ENCODE data around the gene EXOC2.
A peak's percentile ranks its signal among the peaks of the same experiment; 100 is the strongest.

Gene EXOC2, protein sequence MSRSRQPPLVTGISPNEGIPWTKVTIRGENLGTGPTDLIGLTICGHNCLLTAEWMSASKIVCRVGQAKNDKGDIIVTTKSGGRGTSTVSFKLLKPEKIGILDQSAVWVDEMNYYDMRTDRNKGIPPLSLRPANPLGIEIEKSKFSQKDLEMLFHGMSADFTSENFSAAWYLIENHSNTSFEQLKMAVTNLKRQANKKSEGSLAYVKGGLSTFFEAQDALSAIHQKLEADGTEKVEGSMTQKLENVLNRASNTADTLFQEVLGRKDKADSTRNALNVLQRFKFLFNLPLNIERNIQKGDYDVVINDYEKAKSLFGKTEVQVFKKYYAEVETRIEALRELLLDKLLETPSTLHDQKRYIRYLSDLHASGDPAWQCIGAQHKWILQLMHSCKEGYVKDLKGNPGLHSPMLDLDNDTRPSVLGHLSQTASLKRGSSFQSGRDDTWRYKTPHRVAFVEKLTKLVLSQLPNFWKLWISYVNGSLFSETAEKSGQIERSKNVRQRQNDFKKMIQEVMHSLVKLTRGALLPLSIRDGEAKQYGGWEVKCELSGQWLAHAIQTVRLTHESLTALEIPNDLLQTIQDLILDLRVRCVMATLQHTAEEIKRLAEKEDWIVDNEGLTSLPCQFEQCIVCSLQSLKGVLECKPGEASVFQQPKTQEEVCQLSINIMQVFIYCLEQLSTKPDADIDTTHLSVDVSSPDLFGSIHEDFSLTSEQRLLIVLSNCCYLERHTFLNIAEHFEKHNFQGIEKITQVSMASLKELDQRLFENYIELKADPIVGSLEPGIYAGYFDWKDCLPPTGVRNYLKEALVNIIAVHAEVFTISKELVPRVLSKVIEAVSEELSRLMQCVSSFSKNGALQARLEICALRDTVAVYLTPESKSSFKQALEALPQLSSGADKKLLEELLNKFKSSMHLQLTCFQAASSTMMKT

DNA sequence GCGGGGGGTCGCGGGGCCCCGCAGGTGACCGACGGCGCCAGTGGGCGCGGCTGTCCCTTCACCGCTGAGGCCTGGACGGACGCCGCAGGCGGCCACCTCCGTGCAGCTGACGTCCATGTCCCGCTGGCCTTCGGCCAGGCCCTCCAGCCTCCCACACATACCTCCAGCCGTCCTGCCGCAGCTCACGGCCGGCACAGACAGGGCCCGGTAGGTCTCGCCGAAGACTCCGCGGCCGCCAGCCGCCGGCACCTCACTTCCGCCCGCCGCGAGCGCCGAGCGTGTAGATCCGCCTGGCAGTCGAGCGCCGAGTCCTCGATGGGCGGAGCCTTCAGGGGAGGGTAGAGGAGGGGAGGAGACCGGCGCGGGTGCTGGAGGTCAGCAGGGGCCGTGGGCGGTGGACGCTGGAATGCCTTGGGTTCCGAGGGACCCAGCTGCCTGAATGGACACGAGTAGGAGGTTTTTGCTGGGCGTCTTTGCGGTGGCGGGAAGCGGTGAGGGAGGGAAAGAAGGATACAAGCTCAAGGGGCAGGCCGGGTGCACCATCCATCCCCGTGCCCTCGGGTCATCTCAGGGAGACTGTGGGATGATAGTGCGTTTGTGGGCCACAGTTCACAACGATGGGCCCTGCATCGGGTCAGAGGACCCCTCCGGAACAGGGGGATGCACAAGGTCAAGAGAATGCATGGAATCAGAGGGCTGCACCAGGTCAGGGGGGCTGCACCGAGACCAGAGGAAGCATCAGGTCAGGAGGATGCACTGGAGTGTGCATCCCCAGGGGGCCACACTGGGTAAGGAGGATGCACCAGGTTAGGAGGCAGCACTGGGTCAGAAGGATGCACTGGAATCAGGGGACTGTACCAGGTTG, at the start of gene EXOC2:
EXOC2 (minus strand) TSS at position 282 of the 865 bp plus-strand sequence. CDS start 55,321 bp downstream, outside the sequence.
- DNase-seq (ENCODE audit: low spot score in 2 of 2): peak; percentile 71
- Mint-ChIP-seq H3K36me3 (ENCODE audit: insufficient read depth) (peaks cover 1% of the 10 kb centered on the region), H3K9me3 (no peaks in the 10 kb centered on the region), H3K27ac (ENCODE audit: low read depth) (peak within 1 kb of the TSS; percentile 85), H3K4me3 (peak within 1 kb of the TSS; percentile 90), H3K27me3 (no peaks in the 10 kb centered on the region), H3K4me1 (peaks cover 32% of the 10 kb centered on the region)
- peak; percentile 82 for ATAC-seq (replicated peaks; ENCODE audit: extremely low read depth, poor library complexity, severe bottlenecking)

DNA sequence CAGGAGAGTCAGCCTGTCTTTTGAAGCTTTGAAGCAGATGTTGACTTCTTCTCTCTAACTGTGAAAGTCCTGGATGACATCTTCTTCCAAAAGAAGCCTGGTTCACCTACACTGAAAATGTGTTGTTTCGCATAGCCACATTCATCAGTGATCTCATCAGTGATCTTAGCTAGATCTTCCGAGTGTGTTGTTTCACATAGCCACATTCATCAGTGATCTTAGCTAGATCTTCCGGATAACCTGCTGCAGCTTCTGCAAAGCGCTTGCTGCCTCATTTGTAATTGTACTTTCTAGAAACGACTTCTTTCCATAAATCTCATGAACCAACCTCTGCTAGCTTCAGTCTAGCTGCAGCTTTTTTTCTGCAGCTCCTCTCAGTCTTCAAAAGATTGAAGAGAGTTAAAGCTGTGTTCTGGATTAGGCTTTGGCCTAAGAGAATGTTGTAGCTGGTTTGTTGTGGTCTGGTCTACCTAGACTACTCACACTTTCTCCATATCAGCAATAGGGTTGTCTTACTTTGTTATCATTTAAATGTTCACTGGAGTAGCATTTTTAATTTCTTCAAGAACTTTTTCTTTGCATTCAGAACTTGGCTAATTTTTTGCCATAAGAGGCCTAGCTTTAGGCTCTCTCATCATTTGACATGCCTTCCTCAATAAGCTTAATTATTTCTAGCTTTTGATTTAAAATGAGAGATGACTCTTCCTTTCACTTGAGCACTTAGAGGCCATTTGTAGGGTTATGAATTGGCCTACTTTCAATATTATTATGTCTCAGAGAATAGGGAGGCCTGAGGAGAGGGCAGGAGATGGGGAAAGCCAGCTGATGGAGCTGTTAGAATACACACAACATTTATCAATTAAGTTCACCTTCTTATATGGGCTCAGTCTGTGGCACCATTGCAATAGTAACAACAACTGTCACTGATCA, 48.7 kb upstream of the EXOC2 start:
- H3K9me3 Mint-ChIP-seq: no peaks in the 10 kb centered on the region
- H3K4me3 Mint-ChIP-seq: no peak overlapping the region
- H3K36me3 Mint-ChIP-seq (ENCODE audit: insufficient read depth): no peaks in the 10 kb centered on the region
- DNase-seq (ENCODE audit: low spot score in 2 of 2): no peak
- H3K27me3 Mint-ChIP-seq: peaks cover 19% of the 10 kb centered on the region
- H3K4me1 Mint-ChIP-seq: no peaks in the 10 kb centered on the region
- ATAC-seq (replicated peaks; ENCODE audit: extremely low read depth, poor library complexity, severe bottlenecking): no peak
- no peak overlapping the region for H3K27ac Mint-ChIP-seq (ENCODE audit: low read depth)

DNA sequence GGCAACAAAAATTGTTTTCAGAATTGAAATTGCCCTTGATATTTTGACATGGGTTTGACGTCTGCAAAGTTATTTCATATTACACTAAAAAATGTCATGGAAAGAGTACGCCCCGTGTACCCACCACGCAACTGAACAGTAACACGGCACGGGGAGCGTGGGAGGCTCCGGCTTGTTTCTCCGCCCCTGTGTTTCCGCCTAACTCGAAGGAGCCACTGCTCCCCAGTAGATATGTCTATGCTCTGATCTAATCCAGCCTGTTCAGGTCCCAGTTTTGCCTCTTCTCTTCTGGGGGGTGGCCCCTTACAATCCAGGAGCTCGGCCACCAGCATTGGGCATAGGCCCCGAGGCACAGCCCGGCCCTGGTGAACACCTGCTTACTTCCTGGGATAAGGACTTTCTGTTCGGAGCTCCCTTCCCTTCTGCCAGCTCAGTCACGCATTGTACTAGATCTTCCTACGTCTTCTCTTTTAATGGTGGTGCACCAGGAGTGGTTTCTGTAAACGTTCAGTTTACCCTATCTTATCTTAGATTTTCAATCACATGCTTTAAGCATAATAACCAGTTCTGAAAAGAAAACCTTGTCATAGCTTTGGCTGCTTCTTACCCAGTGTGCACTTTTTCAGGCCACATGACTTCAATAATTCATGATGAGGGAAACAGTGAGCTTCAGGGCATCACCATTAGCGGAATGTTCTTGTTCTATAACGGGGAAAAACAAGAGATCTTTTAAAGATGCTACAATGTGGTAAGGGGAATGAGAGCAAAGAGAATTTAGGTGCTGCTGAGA, 43.9 kb upstream of the EXOC2 start:
- Mint-ChIP-seq H3K4me3 (no peak overlapping the region), H3K27me3 (peaks cover 24% of the 10 kb centered on the region), H3K9me3 (no peaks in the 10 kb centered on the region), H3K27ac (ENCODE audit: low read depth) (no peak overlapping the region), H3K4me1 (no peaks in the 10 kb centered on the region), H3K36me3 (ENCODE audit: insufficient read depth) (no peaks in the 10 kb centered on the region)
- ATAC-seq (replicated peaks; ENCODE audit: extremely low read depth, poor library complexity, severe bottlenecking) (no peak), DNase-seq (ENCODE audit: low spot score in 2 of 2) (no peak)

DNA sequence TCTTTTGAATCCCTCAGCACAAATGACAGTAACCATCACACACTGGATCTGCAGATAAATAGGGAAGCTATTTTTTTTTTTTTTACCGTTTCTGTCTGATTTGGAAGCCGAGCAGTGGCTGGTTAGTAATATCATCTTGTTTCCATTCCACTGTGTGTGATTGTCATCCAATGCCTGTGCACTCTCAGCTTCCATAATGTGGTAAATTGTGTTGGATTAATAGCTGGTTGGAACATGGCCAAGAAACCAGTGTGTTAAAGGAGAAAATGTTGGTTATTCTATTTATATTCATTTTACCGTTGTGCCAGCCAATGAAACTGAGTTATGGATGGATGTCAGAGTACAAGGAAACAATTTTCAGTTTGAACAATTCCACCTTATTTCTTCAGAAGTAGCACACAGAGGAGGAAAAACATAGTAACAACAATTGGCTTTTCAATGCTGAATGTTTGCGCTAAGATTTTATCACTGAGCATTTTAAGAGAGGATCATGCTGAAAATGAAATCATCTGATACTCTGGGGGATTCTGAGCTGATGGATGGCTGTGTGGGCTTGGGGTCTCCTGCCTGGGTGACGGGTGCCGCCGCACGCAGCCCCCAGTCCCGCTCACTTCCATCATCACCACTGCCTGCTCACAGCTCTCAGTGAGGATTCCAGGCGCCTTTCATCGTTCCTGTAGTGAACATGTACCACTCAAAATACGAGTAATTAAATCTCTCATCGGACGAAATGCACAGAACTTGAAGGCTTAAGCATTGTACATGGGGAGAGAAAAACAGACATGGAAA, 40.7 kb upstream of the EXOC2 start:
- no peaks in the 10 kb centered on the region for H3K9me3 Mint-ChIP-seq
- H3K4me1 Mint-ChIP-seq: no peaks in the 10 kb centered on the region
- ATAC-seq (replicated peaks; ENCODE audit: extremely low read depth, poor library complexity, severe bottlenecking): no peak
- no peak for DNase-seq (ENCODE audit: low spot score in 2 of 2)
- peaks cover 41% of the 10 kb centered on the region for H3K27me3 Mint-ChIP-seq
- H3K4me3 Mint-ChIP-seq: no peak overlapping the region
- no peaks in the 10 kb centered on the region for H3K36me3 Mint-ChIP-seq (ENCODE audit: insufficient read depth)
- no peak overlapping the region for H3K27ac Mint-ChIP-seq (ENCODE audit: low read depth)

DNA sequence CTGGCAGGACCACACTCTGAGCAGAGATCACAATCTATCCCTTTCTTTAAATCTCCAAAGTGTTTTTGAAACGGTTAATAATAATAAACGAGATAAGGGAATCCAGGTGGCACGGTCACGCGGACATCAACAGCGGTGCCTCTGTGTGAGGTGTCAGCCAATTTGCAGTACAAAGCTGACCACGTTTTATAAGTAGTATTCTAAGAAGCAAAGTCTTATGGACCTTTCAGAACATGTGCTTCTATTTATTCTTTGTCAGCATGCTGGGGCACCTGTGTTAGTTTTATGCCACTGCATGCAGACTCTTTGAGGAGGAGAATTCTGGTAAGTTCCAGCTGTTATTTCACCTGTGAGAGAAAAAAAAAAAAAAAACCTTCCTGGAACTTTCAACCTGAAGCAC, 39.0 kb upstream of the EXOC2 start:
- no peak overlapping the region for H3K4me3 Mint-ChIP-seq
- H3K27ac Mint-ChIP-seq (ENCODE audit: low read depth): no peak overlapping the region
- H3K36me3 Mint-ChIP-seq (ENCODE audit: insufficient read depth): no peaks in the 10 kb centered on the region
- H3K9me3 Mint-ChIP-seq: no peaks in the 10 kb centered on the region
- DNase-seq (ENCODE audit: low spot score in 2 of 2): no peak
- no peak for ATAC-seq (replicated peaks; ENCODE audit: extremely low read depth, poor library complexity, severe bottlenecking)
- H3K4me1 Mint-ChIP-seq: no peaks in the 10 kb centered on the region
- peaks cover 43% of the 10 kb centered on the region for H3K27me3 Mint-ChIP-seq

DNA sequence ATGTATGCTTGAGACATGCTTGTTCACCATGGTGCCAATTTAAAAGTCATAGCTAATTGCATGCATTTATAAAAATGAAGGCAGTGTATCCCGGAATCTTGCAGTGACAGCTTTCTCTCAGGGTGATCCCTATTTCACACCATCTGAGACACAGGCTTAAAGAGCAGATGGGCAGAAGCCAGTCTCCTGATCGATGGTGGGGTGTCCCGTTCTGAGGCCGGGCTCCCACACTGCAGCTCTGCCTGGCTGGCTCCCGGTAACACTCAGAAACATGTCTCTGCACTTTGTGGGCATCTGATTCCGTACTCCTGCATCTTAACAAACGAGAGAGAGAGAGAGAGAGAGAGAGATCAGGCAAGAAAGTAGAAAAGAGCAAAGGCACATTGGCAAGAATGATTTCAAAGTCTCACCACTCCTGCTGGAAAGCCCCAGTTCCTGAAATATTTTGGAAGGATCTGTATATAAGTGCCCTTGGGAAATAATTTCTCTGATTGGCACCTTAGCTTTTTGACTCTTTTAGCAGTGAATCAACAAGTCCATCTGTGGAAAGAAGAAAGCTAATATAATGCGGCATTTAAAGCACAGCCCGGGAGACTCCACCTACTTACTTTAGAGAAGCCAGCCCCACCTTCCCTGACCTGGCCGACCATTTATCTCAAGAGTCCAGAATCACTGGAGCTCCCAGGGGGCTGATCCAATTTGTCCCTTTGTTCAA, 36.8 kb upstream of the EXOC2 start:
- peaks cover 58% of the 10 kb centered on the region for H3K27me3 Mint-ChIP-seq
- no peak overlapping the region for H3K4me3 Mint-ChIP-seq
- H3K27ac Mint-ChIP-seq (ENCODE audit: low read depth): no peak overlapping the region
- no peaks in the 10 kb centered on the region for H3K36me3 Mint-ChIP-seq (ENCODE audit: insufficient read depth)
- DNase-seq (ENCODE audit: low spot score in 2 of 2) (no peak), ATAC-seq (replicated peaks; ENCODE audit: extremely low read depth, poor library complexity, severe bottlenecking) (no peak)
- H3K9me3 Mint-ChIP-seq: no peaks in the 10 kb centered on the region
- H3K4me1 Mint-ChIP-seq: no peaks in the 10 kb centered on the region

DNA sequence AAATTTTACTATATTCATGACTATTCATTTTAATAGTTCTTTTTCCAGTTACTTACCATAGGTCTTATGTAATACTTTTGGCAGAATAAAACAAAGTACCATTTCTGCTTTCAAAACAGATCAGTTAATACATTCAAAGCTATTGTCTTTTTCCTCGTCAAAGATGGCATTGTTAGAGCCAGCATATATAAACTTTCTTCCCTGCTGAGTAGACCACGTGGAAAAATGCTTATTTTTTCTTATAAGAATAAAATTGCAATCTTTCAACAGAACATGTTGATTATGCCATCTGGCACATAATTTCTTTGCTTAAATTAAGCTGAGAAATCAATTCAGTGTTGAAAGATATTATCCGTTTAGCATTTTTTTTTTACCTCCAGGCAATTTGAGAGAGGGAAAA, 34.9 kb upstream of the EXOC2 start:
- Mint-ChIP-seq H3K9me3 (no peaks in the 10 kb centered on the region), H3K4me1 (no peaks in the 10 kb centered on the region), H3K27me3 (peaks cover 58% of the 10 kb centered on the region), H3K4me3 (no peak overlapping the region), H3K36me3 (ENCODE audit: insufficient read depth) (no peaks in the 10 kb centered on the region), H3K27ac (ENCODE audit: low read depth) (no peak overlapping the region)
- no peak for DNase-seq (ENCODE audit: low spot score in 2 of 2)
- ATAC-seq (replicated peaks; ENCODE audit: extremely low read depth, poor library complexity, severe bottlenecking): no peak

DNA sequence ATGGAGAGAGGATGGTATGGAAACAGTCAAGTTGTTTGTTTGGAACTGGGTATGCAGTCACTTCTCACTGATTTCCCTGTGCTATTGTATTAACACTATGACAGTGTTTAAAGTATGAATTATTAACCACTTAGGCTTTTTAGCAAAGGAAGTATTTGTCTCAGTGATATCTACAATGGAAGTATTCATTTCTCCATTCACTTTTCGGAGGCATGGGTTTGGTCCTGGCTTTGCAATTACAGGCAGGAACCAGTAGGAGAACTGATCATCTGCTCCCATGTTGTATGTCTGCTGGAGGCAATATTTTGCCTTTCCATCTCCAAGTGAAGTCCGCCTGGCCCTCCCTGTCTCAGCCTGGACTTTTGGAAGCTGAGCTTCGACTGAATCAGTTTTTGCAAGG, 30.6 kb upstream of the EXOC2 start:
- H3K27me3 Mint-ChIP-seq: peaks cover 30% of the 10 kb centered on the region
- no peaks in the 10 kb centered on the region for H3K36me3 Mint-ChIP-seq (ENCODE audit: insufficient read depth)
- ATAC-seq (replicated peaks; ENCODE audit: extremely low read depth, poor library complexity, severe bottlenecking) (no peak), DNase-seq (ENCODE audit: low spot score in 2 of 2) (no peak)
- H3K4me1 Mint-ChIP-seq: no peaks in the 10 kb centered on the region
- no peak overlapping the region for H3K4me3 Mint-ChIP-seq
- no peak overlapping the region for H3K27ac Mint-ChIP-seq (ENCODE audit: low read depth)
- no peaks in the 10 kb centered on the region for H3K9me3 Mint-ChIP-seq

DNA sequence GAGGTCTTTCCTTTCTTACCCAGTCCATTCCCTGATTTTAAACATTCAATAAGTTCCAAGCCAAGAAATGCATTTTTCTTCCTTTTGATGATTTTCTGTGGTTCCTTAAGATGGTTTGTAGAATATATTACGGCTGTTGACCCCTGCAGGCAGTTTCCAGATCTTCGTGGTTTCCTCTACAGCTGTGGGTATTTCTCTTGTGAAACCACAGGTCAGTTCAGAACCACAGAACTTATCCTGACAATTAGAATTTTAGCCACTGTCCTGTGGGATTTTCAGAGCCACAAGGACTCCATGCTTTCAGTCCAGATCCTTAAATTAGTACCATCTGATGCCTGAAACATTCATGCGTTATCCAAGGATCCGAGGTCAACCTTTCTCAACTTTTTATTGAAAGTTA, 29.7 kb upstream of the EXOC2 start:
- no peak for DNase-seq (ENCODE audit: low spot score in 2 of 2)
- Mint-ChIP-seq H3K4me3 (no peak overlapping the region), H3K9me3 (no peaks in the 10 kb centered on the region), H3K4me1 (no peaks in the 10 kb centered on the region), H3K27ac (ENCODE audit: low read depth) (no peak overlapping the region), H3K36me3 (ENCODE audit: insufficient read depth) (no peaks in the 10 kb centered on the region), H3K27me3 (peaks cover 27% of the 10 kb centered on the region)
- ATAC-seq (replicated peaks; ENCODE audit: extremely low read depth, poor library complexity, severe bottlenecking): no peak

DNA sequence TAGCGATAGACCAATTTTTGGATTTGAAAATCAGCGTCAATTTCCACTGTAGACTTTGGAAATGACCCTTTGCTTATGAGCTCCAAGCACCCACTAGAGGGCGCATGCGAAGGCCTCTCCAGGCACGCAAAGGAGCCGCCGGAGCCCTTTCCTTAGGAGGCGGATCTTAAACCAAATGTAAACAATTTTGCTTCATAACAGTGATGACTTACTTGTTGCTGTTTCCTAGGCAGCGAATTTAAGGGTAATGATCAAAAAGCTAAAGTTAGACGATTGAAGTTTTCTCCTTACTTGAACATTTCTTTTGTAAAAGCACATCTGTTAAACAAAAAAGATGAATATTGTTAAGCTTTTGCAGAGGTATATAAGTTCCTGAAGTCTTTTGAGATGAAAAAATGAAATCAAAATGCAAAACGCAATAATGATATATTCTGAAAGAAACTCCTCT, 29.2 kb upstream of the EXOC2 start:
- H3K36me3 Mint-ChIP-seq (ENCODE audit: insufficient read depth): no peaks in the 10 kb centered on the region
- H3K4me3 Mint-ChIP-seq: no peak overlapping the region
- peak; percentile 34 to 44 for DNase-seq (ENCODE audit: low spot score in 2 of 2)
- no peaks in the 10 kb centered on the region for H3K4me1 Mint-ChIP-seq
- ATAC-seq (replicated peaks; ENCODE audit: extremely low read depth, poor library complexity, severe bottlenecking): peak; percentile 77
- peaks cover 22% of the 10 kb centered on the region for H3K27me3 Mint-ChIP-seq
- H3K9me3 Mint-ChIP-seq: no peaks in the 10 kb centered on the region
- no peak overlapping the region for H3K27ac Mint-ChIP-seq (ENCODE audit: low read depth)

All from central memory CD8-positive, alpha-beta T cell (primary cell).